K562 (cell line): Measurements from ENCODE around the gene ZNF467. TPM values are rescaled to one million over a fixed set of nuclear protein-coding genes. Genes with fewer than 3 reads are reported as not detected.

Experiments used
- DNMT1 ChIP-seq: fragments of 450-650 bp; IDR thresholded peaks from 2 replicates; pipeline ENCODE4 v1.6.1; 2016; ENCODE audit warnings: antibody characterized with exemption, mild to moderate bottlenecking
- RAD51 ChIP-seq: fragments of 450-650 bp; IDR thresholded peaks from 2 replicates; pipeline ENCODE4 v1.7.1; 2016; ENCODE audit warnings: low read depth, mild to moderate bottlenecking, borderline replicate concordance
- SNRNP70 ChIP-seq: fragments of 200-400 bp; formaldehyde crosslinking; optimal IDR thresholded peaks from 2 replicates; pipeline ENCODE3; 2017; ENCODE audit warnings: low read depth, low read length
- SP1 ChIP-seq: sonication (generic); formaldehyde crosslinking; IDR thresholded peaks from 2 replicates; pipeline ENCODE4 v1.8.1; 2022; ENCODE audit warnings: mild to moderate bottlenecking, missing genetic modification reagents
- ZNF121 ChIP-seq: sonication (generic); formaldehyde crosslinking; conservative IDR thresholded peaks from 2 replicates; pipeline ENCODE4 v1.8.0; 2022; ENCODE audit warnings: missing genetic modification reagents
- polyA plus RNA-seq, 8 experiments: library from polyadenylated mRNA; depleted of rRNA in 4 of 8; stranded (reverse) in 5 of 8; unstranded in 3 of 8; fragments of >200 nt; fragmentation: Nextera tagmentation in 2 of 8; fragmentation: Illumina TruSeq in 1 of 8; extraction: Ambion mirVana in 2 of 8; extraction: Trizol in 1 of 8; gene quantifications; 2 replicates each; pipeline versions ENCODE4 v1.2.1 to v1.2.3, GENCODE V29; 2011 to 2014; ENCODE audit warnings: inconsistent platforms in 1 of 8, missing spikeins in 1 of 8
- total RNA-seq, 7 experiments: library from RNA; depleted of rRNA in 6 of 7; stranded (reverse); fragments of >200 nt in 6 of 7; fragmentation: Illumina TruSeq in 2 of 7; extraction: Trizol in 2 of 7; gene quantifications; 2 replicates each; pipeline versions ENCODE4 v1.2.1 to v1.2.3, GENCODE V29; 2011 to 2021; ENCODE audit warnings: low replicate concordance in 1 of 7
- TF ChIP-seq, protein P1 (sequence below): fragments of 200-800 bp; sonication (Bioruptor generic); IDR thresholded peaks from 2 replicates; pipeline ENCODE4 v1.6.1; 2017; ENCODE audit warnings: missing genetic modification characterization, missing compliant biosample characterization
- TF ChIP-seq, protein P2 (sequence below): fragments of 250-450 bp; sonication (Bioruptor Pico); IDR thresholded peaks from 2 replicates; pipeline ENCODE4 v1.4.0; 2020; ENCODE audit warnings: mild to moderate bottlenecking, moderate library complexity

Gene ZNF467
- total and polyA plus RNA-seq, 9 of the 15 experiments (the other 6 are each of a cell fraction or from before 2014, with no cell fraction given): 0.32 to 14.2 (median 1.7) TPM

DNA sequence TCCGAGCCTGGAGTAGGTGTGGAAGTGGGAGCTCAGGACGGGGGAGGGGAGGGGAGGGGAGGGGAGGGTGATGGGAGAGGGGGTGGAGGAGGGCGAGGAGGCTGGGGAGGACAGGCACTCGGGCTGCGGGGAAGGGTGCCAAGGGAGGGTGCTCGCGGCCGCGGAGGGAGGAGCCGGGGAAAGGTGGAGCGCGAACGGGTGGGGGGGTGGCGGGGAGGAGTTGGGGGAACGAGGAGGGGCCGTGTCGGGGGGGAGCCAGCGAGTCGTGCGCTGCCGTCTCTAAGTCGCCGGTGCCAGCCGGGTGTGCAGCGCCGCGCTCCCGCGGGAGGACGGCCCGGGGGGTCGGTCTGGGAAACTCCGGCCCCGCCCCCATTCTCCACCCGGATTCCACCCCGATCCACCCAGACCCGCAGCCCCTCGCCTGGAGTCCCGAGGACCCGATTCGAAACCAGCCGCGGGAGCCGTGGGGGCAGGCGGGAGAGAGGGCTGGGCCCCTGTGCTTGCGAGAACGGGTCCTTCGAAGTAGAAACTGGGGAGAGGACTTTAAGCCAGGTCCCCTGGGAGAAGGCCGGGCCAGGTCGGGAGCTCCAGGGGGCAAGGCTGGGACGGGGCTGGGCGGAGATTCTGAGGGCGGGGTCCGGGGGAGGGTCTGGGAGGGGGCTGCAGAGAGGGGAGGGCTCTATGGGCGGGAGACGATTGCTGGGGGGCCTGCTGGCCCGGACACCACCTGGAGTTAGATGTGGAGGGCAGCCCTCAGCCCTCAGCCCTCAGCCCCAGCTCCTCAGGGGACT, at the start of gene ZNF467 (continued):
- TF ChIP-seq RAD51 (no peak), ZNF121 (CRISPR knock-in tag) (no peak), SNRNP70 (no peak), SP1 (CRISPR knock-in tag) (no peak), DNMT1 (no peak)
- TF ChIP-seq, protein P1, sequence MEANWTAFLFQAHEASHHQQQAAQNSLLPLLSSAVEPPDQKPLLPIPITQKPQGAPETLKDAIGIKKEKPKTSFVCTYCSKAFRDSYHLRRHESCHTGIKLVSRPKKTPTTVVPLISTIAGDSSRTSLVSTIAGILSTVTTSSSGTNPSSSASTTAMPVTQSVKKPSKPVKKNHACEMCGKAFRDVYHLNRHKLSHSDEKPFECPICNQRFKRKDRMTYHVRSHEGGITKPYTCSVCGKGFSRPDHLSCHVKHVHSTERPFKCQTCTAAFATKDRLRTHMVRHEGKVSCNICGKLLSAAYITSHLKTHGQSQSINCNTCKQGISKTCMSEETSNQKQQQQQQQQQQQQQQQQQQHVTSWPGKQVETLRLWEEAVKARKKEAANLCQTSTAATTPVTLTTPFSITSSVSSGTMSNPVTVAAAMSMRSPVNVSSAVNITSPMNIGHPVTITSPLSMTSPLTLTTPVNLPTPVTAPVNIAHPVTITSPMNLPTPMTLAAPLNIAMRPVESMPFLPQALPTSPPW (CRISPR knock-in tag): peak; percentile 79
- TF ChIP-seq, protein P2, sequence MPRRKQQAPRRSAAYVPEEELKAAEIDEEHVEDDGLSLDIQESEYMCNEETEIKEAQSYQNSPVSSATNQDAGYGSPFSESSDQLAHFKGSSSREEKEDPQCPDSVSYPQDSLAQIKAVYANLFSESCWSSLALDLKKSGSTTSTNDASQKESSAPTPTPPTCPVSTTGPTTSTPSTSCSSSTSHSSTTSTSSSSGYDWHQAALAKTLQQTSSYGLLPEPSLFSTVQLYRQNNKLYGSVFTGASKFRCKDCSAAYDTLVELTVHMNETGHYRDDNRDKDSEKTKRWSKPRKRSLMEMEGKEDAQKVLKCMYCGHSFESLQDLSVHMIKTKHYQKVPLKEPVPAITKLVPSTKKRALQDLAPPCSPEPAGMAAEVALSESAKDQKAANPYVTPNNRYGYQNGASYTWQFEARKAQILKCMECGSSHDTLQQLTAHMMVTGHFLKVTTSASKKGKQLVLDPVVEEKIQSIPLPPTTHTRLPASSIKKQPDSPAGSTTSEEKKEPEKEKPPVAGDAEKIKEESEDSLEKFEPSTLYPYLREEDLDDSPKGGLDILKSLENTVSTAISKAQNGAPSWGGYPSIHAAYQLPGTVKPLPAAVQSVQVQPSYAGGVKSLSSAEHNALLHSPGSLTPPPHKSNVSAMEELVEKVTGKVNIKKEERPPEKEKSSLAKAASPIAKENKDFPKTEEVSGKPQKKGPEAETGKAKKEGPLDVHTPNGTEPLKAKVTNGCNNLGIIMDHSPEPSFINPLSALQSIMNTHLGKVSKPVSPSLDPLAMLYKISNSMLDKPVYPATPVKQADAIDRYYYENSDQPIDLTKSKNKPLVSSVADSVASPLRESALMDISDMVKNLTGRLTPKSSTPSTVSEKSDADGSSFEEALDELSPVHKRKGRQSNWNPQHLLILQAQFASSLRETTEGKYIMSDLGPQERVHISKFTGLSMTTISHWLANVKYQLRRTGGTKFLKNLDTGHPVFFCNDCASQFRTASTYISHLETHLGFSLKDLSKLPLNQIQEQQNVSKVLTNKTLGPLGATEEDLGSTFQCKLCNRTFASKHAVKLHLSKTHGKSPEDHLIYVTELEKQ: no peak
